UCSD-AML1 (cell line): ENCODE results near the gene MOGAT1.
"Not testable (repeated sequence)": the region's sequence is repeated elsewhere in the genome, so short reads cannot be mapped to it uniquely, and the experiment has no call there.

Experiments
- DNase-seq: peaks from one replicate; lab custom pipeline; 2025; ENCODE audit not compliant: unreplicated experiment; lab: John Stamatoyannopoulos, UW

Gene MOGAT1

GRCh38 chr2:222708274-222708710, 36.8 kb downstream of the MOGAT1 start:
- peak; percentile 63 for DNase-seq

- peak; percentile 46 for DNase-seq
These were observed 37.9 kb downstream of the MOGAT1 start for GRCh38 chr2:222709191-222709891.

- no peak for DNase-seq
These were observed 39.3 kb downstream of the MOGAT1 start for GRCh38 chr2:222710736-222711135.

GRCh38 chr2:222711315-222711940, 40.0 kb downstream of the MOGAT1 start:
- DNase-seq, result no peak

GRCh38 chr2:222713002-222713401, 41.5 kb downstream of the MOGAT1 start:
- no peak for DNase-seq

- DNase-seq, result no peak
These were observed 43.1 kb downstream of the MOGAT1 start for GRCh38 chr2:222714361-222715241.

- no peak for DNase-seq
These were observed 44.3 kb downstream of the MOGAT1 start for GRCh38 chr2:222715742-222716141.

- DNase-seq, result not testable (repeated sequence)
These were observed 48.3 kb downstream of the MOGAT1 start for GRCh38 chr2:222719787-222720186.

- not testable (repeated sequence) for DNase-seq
These were observed 50.1 kb downstream of the MOGAT1 start for GRCh38 chr2:222721597-222721996.

- DNase-seq, result no peak
These were observed 51.0 kb downstream of the MOGAT1 start for GRCh38 chr2:222722327-222722946.

- no peak for DNase-seq
These were observed 52.8 kb downstream of the MOGAT1 start for GRCh38 chr2:222724208-222724607.

GRCh38 chr2:222728621-222729020, 57.2 kb downstream of the MOGAT1 start:
- no peak for DNase-seq

- DNase-seq, result peak; percentile 25
These were observed 59.0 kb downstream of the MOGAT1 start for GRCh38 chr2:222730366-222730999.

GRCh38 chr2:222731201-222731621, 59.8 kb downstream of the MOGAT1 start:
- DNase-seq, result no peak

GRCh38 chr2:222732489-222733178, 61.2 kb downstream of the MOGAT1 start:
- DNase-seq, result no peak

GRCh38 chr2:222733470-222733845, 62.0 kb downstream of the MOGAT1 start:
- no peak for DNase-seq

GRCh38 chr2:222733846-222734702, 62.6 kb downstream of the MOGAT1 start:
- DNase-seq, result no peak

- DNase-seq, result no peak
These were observed 63.2 kb downstream of the MOGAT1 start for GRCh38 chr2:222734703-222735014.

GRCh38 chr2:222736301-222736700, 64.8 kb downstream of the MOGAT1 start:
- DNase-seq, result no peak
